T-helper 9 cell (primary cell): ENCODE results near the gene FAM107B.
A peak's percentile ranks its signal among the peaks of the same experiment; 100 is the strongest.

Source experiments
- DNase-seq: peaks from one replicate; pipeline ENCODE4 v3.0.0-alpha.2; 2020

The FAM107B gene

DNA sequence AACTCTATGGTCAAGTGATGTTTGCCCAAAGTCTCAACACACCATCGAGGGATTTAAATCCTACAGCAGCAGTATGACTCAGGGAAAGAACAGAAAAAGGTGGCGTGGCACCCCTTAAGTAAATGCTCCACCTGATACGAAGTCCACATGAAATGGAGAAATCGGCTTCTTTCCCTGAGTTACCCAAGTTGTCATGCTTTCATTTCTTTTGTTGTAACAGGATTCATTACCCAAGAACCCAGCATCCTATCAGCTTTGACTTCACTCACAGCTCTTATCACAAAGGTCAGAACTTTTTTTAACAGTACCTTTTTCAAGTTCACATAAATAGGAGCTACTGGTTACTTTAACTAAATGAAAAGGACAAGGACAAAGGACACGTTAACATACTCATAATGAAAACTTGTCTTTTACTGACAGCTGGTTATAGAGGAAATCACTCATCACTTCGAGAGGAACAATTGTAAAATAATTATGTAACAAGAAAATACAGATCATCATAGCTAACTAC lies 224.2 kb downstream of the FAM107B start:
- no peak for DNase-seq

DNA sequence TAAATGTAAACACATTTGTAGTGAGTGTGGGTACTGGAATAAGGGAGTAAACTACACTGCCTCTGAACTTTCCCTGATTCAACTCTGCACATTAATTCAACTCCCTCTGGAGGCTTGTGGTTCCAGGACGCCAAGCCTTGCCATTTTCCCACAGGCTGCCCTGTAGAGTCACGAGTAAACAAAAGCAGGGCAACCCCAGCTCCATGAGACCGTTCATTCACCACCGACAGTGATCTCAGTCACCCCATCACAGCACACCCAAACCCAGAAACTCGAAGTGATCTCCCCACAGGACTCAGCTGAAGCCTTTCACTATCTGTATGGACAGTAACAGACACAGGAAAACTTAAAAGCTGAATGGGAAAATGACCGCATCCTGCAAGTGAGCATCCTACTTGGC lies 225.2 kb downstream of the FAM107B start:
- DNase-seq: no peak

DNA sequence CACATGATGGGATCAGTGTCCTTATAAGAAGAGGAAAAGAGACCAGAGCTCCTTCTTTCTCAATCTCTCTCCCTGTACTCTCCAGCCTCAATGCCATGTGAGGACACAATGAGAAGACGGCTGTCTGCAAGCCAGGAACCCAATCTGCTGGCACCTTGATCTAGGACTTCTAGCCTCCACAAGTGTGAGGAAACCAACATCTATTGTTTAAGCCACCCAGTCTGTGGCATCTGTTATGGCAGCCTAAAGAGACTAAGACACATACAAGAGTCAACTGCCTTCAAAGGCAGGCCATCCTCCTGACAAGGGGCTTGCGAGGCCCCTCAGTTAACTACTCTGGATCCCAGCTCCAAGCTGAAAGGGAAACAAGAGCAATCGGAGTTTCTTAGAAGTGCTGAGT lies 225.7 kb downstream of the FAM107B start:
- no peak for DNase-seq

DNA sequence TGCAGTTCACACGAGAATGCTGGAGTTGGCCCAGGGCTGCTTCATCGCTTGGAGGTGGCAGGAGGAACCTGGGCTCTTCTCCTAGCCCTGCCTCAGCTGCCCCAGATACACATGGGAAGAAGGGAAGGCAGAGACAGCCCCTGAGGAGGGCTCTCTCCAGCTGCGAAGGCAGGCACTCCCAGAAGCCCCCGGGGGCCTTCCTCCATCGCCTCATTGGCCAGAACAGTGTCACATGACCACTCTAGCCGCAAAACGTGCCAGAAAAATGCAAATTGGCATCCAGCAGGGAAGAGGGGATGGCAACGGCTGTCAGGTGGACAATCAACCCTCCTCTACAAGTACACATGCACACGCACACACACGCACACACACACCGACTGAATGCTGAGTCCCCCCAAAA lies 226.2 kb downstream of the FAM107B start:
- DNase-seq: no peak

DNA sequence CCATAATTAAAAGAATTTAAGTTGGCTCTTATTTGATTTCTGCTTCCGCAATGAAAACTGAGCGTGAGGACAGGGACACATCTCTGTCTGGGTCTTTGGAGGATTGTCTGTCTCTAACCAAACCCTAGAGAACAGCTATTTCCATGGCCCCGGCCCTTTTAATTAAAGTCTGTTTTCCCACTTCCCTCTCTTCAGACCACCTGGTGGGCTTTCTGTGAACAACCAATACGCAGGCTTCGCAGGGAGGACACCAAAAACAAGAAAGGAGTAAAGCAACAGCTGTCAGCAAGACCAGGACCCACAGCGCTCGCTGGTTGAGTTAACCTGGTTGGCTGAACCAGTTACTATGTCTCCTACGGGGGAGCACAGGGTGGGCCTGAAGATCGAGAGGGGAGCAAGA lies 226.9 kb downstream of the FAM107B start:
- no peak for DNase-seq

DNA sequence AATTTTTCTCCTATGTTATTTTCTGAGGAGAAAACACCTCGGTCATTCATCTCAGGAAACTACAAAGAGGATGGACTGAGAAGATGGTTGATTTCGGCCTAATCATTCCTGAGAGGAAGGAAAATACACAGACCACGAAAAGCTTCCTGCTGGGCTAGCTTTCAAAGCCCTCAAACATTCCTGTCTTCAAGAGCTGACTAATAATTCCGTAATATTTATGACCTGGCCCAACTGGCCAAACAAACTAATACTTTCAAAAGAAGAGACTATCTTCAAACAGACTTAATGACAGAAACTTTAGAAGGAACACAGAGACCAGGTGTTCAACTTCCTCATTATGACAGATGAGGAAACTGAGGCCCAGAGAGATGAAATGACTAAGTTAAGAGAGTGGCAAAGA lies 228.9 kb downstream of the FAM107B start:
- no peak for DNase-seq

DNA sequence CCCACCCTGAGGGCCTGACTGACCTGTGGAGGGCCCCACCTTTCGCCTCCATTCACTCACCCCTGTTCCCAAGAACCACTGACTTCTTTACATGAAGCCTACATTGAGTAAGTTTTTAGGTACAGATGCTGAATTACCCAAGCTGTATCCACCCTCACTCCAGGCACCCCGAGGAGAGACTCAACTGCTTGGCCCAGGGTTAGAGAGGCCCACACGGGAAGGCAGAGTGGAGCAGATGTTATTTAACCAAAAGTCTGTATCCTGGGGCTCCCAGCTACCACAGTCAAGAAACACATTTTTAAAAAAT lies 230.8 kb downstream of the FAM107B start:
- DNase-seq: no peak

DNA sequence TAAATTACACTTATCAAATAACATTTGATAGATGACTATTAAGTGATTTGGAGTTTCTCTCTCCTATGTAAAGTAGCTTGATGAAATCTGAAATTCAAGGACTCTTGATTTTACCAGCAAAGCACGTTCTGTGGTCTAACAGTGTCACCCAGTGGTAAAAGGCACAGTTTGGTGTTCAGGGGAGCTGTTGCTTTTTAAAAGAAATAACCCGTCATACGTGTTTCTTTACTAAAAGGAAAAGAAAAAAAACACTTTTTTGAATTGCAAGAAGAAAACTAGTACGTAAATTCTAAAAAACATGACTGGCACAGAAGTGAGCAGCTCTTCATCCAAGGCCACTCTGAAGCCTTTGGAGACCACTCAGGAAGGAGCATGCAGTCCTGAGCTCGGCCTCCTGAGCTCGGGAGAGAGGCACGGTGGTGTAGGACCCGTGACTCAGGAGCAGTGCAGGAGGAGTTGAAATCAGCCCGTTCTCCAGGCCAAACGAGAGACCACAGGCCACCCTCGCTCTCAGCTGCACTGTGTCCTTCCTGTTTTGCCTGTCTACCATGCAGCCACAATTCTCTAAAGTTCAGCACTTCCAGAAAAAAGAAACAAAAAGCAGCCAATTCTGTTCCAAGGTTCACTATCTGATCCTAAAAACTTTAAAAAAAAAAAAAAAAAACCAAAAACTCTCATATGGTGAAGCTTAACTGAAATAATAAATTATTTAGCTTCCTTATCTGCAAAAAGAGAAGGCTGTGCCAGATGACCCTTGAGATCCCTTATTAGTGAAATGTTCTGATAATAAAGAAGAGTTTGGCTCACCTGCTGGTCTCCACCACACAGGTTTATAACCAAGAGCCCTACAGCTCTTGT lies 231.4 kb downstream of the FAM107B start:
- no peak for DNase-seq

DNA sequence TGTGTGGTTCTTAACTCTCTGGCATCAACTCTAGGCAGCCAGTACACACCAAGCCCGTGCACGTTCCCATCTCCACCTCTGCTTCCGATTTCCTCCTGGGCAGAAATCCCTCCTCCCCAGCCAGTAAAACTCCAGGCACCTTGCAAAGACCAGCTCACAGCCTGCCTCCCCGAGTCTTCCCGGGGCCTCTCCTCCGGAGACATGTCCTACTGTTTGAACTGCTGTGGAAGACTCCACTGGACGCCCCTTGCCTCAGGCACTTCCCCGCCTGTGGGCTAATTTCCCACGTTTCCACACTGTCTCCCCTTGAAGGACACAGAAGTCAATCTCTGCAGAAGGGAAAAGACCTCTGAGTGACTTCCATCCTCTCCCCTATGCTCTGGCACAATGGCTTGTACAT lies 233.3 kb downstream of the FAM107B start:
- no peak for DNase-seq

DNA sequence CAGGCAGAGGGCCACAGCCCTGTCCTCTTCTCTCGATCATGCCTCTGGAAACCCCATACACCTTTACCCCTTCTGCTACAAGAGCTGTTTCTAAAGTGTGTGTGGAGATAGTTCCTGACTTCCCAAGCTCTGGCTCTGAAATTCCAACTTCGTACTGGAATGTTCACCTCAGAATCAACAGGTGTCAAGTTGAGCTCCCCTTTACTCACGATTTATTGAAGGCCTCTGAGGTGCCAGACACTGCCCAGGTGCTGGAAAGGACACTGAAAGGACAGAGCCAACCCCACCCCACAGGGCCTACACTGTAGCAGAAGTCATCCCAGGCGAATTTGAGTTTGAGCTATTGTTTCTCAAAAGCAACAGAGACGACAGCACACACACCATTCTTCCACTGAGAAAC lies 234.1 kb downstream of the FAM107B start:
- no peak for DNase-seq

DNA sequence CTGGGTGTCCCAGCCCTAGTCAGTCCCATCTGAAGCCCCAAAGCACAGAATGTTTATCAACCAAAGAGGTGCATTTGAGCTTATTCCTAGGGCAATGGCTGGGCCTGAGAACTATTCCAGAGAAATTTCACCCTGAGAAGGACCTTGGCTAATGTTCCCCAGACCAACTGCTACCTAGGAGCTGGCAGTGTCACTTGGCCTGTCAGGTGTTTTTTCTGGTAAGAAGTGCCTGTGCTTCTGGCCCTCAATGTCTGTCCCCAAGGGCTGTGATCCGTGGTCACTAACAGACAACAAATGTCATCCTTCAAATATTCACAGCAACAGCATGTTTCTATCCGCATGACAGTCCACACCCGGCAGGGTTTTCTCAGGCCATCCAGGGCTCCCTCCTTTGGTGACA lies 234.6 kb downstream of the FAM107B start:
- DNase-seq: no peak

DNA sequence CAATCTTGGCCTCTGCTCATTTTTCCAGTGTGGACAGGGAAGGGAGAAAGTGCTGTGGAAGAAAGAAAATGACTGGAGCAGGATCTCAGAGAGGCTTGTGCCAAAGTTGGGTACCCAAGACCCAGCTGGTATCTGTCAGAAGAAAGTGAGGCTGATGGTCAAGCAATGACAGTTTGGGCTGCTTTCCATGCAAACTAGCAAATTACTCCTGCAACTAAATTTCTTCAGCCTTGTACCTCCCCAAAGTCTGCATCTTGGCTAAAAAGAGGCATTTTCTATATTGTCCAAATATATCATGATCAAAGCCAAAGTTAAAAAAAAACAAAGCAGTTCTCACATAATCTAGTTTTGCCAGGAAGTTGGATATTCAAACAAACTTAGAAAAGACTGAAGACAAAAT lies 235.5 kb downstream of the FAM107B start:
- no peak for DNase-seq

DNA sequence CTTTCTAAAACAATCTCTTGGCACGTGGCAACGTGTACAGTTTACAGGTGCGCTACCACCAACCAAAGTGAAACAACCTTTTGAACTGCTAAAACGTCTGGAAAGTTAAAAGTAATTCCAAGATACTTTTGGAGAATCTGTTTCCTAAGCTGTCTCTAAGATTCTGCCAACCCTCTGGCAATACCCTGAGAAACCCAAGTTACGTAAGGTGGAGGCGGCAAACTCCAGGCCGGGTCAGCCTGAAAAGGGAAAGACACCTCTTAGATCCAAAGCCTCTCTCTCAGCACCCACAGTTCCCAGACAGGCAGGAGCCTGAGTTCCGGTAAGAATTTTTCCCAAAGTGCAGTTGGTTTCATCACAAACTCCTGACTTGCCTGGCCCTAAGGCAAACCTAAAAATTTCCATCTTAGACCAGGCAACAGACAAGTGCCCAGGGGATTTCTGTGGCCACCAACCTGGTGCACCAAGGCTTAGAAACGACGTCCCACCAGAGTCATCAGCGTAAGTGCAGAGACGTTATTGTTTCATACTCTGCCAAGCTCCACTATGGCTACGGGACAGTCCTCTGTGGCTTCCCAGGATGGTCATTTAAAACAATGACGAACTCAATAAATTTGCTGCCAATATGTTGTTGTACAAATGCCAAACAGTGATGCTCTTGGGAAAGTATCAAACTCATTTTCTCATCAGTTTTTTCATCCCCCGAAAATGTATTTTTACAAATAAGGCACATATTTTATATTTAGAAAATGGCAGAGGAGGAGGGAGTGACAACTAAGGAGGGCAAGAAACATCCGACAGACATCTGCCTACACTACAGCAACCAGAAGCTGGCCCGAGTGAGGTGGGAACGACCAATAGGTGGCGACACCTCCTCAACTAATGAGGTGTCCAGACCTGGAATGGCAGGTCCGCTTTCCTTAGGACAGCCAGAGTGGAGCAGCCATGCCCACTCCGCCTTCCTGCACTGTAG lies 238.2 kb downstream of the FAM107B start:
- peak; percentile 37 for DNase-seq

DNA sequence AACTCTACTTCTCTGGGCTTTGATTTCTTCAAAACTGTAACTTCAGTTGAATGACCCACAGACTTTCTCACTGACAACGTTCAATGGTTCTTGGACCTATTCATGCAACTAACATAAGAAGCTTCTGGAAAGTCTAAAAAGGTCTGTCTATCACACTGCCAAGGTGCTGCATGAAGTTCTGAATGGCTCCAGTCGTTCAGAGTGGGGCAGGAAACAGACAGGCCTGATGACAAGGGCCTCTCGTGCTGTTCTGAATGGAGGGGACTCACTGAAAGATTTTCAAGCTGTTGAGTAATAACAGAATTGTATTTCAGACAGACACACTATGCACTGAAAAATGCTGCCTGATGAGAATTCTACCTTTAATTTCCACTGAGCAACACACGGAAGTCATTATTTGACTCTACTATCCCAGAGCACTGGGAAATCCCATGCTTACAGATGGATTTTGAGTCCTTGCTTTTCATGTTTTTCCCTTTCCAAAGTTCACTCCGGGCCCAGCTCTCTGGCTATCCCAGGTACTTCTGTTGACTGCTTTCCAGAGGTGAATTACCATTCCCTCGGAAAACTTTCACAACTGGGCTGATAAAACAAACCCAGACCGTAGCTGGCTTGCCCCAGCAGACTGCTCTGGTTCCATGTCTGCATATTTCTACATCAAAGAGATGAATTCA lies 239.1 kb downstream of the FAM107B start:
- no peak for DNase-seq

DNA sequence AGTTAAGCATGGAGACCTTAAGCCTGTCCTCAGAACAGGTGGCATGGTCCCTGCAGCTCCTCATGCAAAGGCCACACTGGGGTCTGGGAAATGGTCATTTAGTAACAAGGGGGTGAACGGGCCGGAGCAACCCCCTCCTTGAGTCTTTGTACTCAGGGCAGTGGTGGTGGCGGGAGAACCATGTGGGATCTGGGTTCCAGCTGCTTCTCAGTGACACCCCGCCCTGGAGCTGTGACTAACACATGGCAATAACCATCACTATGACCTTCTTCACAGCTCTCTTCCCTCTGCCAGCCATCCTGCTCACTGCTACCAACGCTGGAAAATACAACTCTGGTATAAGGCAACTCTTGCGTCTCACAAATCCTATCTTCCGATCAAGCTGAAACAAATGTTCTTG lies 240.5 kb downstream of the FAM107B start:
- DNase-seq: no peak

DNA sequence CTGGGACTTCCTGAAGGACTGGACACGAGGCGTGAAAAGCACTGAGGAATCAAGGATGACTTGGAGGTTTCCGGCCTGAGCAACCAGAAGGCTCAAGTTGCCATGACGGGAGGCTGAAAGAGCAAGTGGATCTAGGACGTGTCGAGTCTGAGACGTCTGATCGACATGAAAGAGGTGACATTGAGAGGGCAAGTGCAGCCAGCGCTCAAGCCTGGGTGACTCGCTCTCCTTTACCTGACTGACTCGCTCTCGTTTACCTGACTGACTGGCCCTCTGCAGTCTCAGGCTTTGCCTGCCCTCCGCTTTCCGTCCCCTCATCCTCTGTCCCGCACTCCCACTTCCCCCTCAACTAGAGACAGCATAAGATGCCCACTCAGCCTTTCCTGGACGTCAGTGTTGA lies 241.4 kb downstream of the FAM107B start:
- DNase-seq: no peak

DNA sequence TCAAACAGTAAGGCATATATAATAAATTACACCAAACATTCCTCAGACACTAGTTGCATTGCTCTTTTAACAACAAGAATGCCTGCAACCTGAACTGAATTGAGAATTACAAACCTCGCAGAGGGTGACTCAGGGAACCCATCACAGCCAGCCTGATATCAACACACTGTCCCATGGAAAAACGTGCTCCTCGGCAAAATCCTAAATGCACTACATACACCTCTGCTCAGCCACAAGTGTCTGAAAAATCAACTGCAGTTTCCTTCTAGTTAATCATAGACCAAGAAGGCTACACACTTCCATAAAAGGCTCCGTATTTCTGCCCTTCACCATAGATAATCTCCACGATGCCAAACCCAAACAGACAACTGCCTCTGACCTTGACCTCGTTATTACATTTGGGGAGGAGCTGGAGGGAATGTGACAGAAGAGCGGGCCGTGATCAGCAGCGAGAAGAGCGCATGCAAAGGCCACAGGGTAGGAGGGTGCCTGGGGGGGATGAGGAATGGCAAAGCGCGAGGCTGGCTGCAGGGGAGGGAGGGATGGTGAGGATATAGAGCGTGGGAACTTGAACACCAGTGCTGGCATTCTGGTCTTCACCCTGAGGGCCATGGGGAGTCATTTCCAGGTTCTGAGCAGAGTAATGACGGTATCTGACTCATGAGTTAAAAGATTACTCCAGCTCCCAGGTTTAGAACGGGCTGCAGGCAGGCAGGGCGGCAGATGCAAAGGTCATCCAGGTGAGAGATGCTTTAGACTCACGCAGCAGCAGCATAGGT lies 242.0 kb downstream of the FAM107B start:
- DNase-seq: no peak

DNA sequence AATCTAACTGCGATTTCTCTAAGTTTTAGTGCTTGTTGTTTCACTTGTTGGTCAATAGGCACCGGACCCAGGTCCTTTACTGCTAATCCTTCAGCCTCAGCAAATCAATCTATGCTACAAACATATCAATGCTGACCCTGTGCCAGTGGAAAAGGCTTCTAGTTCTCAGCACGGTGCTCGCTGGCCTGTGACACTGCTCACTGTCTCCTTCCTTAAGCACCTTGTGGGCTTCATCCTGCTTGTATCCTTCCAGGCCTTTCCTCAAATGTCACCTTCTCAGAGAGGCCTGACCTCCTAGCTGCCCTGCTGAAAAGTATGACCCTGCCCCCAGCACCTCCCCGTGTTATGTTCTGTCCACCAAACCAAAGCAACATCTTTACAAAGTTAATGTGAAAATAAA lies 242.7 kb downstream of the FAM107B start:
- DNase-seq: no peak

DNA sequence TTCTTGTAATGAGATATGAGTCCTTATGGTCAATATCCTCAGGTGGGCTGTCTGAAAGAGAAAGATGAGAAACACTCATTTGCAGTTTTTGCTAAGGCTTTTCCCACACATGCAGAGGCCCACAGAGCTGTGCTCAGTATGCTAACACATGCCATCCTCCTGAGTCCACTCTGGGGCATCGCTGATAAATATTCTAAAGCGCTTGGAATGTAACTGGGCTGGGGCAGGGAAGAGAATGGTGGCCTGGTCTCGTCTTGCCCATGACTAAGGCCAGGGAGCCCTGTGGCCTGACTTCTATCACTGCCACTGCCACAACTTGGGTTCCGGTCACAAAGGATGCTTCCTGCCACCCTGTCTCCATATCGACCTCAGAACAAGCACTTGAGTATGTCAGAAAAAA lies 244.2 kb downstream of the FAM107B start:
- no peak for DNase-seq

DNA sequence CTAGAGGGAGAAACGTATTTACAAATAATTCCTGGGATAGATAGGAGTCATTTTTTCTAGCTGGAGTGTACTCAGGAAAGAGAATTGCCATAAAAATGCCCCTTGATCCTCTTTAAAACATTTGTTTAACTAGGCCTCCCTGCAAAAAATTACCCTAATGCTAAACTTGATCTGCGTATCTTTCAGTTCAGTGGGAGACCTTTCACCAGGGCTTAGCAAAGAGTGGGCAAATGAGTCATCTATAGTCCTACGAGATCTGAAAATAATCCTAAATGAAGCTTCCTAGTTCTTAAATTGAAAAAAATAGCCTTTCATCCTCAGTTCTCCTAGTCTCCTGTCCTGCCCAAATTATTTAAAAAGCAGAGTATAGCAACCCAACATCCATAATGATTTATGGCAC lies 245.3 kb downstream of the FAM107B start:
- no peak for DNase-seq

DNA sequence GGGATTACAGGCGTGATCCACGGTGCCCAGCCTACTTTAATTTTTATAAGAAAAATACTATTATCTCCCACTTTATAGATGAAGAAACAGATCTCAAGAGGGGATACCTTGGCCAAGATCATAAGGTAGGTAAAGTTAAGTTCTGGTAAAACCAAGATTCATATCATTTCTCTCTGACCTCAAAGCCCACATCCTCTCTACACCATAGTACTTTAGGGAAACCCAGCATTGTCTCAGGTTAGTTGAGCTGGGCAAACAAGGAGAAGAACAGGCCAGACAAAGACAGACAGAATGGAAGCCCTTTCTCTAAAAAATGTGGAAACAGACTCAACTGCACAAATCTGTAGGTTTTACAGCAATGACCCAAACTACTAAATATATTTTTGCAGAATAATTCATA lies 246.2 kb downstream of the FAM107B start:
- DNase-seq: no peak

DNA sequence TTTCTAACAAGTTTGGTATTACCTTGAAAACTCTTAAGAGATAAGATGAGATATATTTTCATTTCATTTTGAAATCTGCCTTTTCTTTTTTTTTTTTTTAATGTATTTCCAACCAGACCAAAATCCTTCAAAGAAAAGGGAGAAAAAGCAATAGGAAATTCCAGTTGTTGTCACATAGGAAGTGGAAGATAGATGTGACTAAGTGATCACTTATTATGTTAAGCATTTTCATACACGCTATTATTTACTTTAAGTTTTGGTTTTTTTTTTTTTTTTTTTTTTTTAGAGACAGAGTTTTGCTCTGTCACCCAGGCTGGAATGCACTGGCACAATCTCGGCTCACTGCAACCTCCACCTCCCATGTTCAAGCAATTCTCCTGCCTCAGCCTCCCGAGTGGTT lies 246.8 kb downstream of the FAM107B start:
- no peak for DNase-seq
